Measurements from ENCODE around the gene UNC93A. TPM values are rescaled to one million over a fixed set of nuclear protein-coding genes. Genes with fewer than 3 reads are reported as not detected.
"Not testable (repeated sequence)": the region's sequence is repeated elsewhere in the genome, so short reads cannot be mapped to it uniquely, and the experiment has no call there.

Gene UNC93A
- polyA plus RNA-seq, 2 donors: 3.6 to 4.7 TPM

- H3K4me1 ChIP-seq (ENCODE audit: control insufficient read depth in 2 of 2, insufficient read depth in 2 of 2, low read length in 1 of 2): peaks cover 0 to 31% of the 10 kb centered on the region in 2 donors
- H3K27ac ChIP-seq (ENCODE audit: low read depth in 2 of 2, low read length in 1 of 2): peak overlapping the region; percentile 65 to 80
- H3K27me3 ChIP-seq (ENCODE audit: control insufficient read depth in 1 of 2, insufficient read depth in 2 of 2, low read length in 2 of 2): no peaks in the 10 kb centered on the region
- WGBS, 2 donors: 83 to 84% methylated on average over 26 of the region's 26 CpGs
- H3K36me3 ChIP-seq (ENCODE audit: control insufficient read depth in 2 of 2, insufficient read depth in 2 of 2, low read length in 1 of 2): peaks cover 0 to 2% of the 10 kb centered on the region in 2 donors
- no peak overlapping the region for H3K4me3 ChIP-seq (ENCODE audit: low read depth in 1 of 2, low read length in 2 of 2)
- no peaks in the 10 kb centered on the region for H3K9me3 ChIP-seq (ENCODE audit: control insufficient read depth in 2 of 2, insufficient read depth in 1 of 2, low read depth in 1 of 2, low read length in 1 of 2)
Measured at GRCh38 chr6:167270499-167271311, 20.4 kb upstream of the UNC93A start.

- H3K9me3 ChIP-seq (ENCODE audit: control insufficient read depth in 2 of 2, insufficient read depth in 1 of 2, low read depth in 1 of 2, low read length in 1 of 2): no peaks in the 10 kb centered on the region
- peaks cover 0 to 6% of the 10 kb centered on the region in 2 donors for H3K36me3 ChIP-seq (ENCODE audit: control insufficient read depth in 2 of 2, insufficient read depth in 2 of 2, low read length in 1 of 2)
- WGBS, 2 donors: 76 to 85% methylated on average over 6 of the region's 6 CpGs
- H3K27ac ChIP-seq (ENCODE audit: low read depth in 2 of 2, low read length in 1 of 2): peak overlapping the region in 1 of 2 donors; percentile 86
- no peak overlapping the region for H3K4me3 ChIP-seq (ENCODE audit: low read depth in 1 of 2, low read length in 2 of 2)
- H3K27me3 ChIP-seq (ENCODE audit: control insufficient read depth in 1 of 2, insufficient read depth in 2 of 2, low read length in 2 of 2): no peaks in the 10 kb centered on the region
- H3K4me1 ChIP-seq (ENCODE audit: control insufficient read depth in 2 of 2, insufficient read depth in 2 of 2, low read length in 1 of 2): peaks cover 0 to 32% of the 10 kb centered on the region in 2 donors
Measured at GRCh38 chr6:167272151-167272550, 19.0 kb upstream of the UNC93A start.

DNA sequence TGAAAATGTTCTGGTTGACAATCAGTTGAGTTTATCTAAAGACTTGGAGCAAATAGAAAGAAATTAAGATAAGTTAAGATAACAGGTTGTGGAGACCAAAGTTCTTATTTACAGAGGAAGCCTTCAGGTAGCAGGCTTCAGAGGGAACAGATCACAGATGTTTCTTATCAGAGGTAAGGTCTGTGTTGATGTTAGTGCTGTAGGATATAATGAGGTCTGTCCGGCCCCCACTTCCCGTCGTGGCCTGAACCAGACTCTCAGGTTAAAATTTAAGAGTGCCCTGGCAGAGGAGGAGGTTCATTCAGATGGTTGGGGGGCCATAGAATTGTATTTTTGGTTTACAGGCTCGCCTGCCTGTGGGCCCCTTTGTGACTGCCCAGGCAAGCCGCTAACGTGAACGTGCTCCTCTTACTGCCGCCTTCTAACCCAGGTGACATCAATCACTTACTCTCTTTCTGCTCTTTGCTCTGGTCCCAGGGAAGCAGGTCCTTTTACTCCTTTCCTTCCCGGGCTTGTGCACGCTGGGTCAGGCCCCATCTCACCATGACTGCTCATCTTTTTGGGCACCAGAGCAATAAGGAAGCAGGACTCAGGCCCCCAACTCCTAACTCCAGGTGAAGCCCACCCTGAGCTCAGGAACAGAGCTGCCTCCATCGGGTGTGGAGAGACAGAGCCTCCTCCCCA, 18.3 kb upstream of the UNC93A start:
- no peaks in the 10 kb centered on the region for H3K9me3 ChIP-seq (ENCODE audit: control insufficient read depth in 2 of 2, insufficient read depth in 1 of 2, low read depth in 1 of 2, low read length in 1 of 2)
- H3K27me3 ChIP-seq (ENCODE audit: control insufficient read depth in 1 of 2, insufficient read depth in 2 of 2, low read length in 2 of 2): no peaks in the 10 kb centered on the region
- 67 to 83% methylated on average over 11 of the region's 11 CpGs for WGBS, 2 donors
- no peak overlapping the region for H3K4me3 ChIP-seq (ENCODE audit: low read depth in 1 of 2, low read length in 2 of 2)
- no peak overlapping the region for H3K27ac ChIP-seq (ENCODE audit: low read depth in 2 of 2, low read length in 1 of 2)
- H3K36me3 ChIP-seq (ENCODE audit: control insufficient read depth in 2 of 2, insufficient read depth in 2 of 2, low read length in 1 of 2): peaks cover 0 to 6% of the 10 kb centered on the region in 2 donors
- H3K4me1 ChIP-seq (ENCODE audit: control insufficient read depth in 2 of 2, insufficient read depth in 2 of 2, low read length in 1 of 2): peaks cover 0 to 30% of the 10 kb centered on the region in 2 donors

DNA sequence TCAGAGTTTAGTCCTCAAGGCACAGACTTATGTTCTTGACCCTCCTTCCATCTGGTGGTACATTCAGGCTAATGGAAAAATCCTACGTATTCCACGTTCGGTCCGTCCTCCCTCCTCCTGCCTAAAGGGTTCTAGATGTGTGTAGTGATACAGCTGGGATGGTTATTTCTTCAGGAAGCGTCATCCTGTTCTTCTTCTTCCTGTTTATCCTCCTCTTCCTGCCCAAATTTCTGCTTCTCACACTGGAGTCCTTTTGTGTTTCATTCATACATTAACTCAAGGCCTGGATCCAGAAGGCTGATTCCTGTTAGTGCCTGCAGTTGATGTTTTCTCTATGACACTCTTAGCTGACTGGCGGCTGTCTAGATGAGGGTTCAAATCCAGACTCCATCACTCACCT, 16.8 kb upstream of the UNC93A start:
- peak overlapping the region in 1 of 2 donors; percentile 93 for H3K27ac ChIP-seq (ENCODE audit: low read depth in 2 of 2, low read length in 1 of 2)
- H3K9me3 ChIP-seq (ENCODE audit: control insufficient read depth in 2 of 2, insufficient read depth in 1 of 2, low read depth in 1 of 2, low read length in 1 of 2): no peaks in the 10 kb centered on the region
- H3K36me3 ChIP-seq (ENCODE audit: control insufficient read depth in 2 of 2, insufficient read depth in 2 of 2, low read length in 1 of 2): peaks cover 0 to 4% of the 10 kb centered on the region in 2 donors
- 89 to 90% methylated on average over 6 of the region's 6 CpGs for WGBS, 2 donors
- no peak overlapping the region for H3K4me3 ChIP-seq (ENCODE audit: low read depth in 1 of 2, low read length in 2 of 2)
- peaks cover 0 to 22% of the 10 kb centered on the region in 2 donors for H3K4me1 ChIP-seq (ENCODE audit: control insufficient read depth in 2 of 2, insufficient read depth in 2 of 2, low read length in 1 of 2)
- no peaks in the 10 kb centered on the region for H3K27me3 ChIP-seq (ENCODE audit: control insufficient read depth in 1 of 2, insufficient read depth in 2 of 2, low read length in 2 of 2)

DNA sequence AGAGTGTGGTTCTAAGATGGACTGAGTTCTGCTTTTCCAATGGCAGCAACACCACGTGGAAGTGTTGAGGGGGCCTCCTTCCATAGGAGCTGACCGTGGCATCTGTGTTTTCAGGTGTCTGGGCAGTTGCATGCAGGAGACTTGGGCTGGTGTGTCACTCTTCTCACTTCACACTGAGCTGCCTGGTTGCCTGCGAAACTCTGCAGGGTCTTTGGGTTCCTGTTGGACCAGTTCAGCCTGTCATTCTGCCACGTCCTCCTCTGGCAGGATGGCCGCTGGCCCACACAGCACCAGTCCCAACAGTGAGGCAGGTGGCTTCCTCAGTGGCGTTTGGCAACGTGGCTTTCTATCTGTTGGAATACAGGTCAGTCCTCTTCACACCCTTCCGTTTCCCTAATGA, 16.1 kb upstream of the UNC93A start:
- Histone ChIP-seq H3K27ac (ENCODE audit: low read depth in 2 of 2, low read length in 1 of 2) (peak overlapping the region; percentile 74 to 93), H3K9me3 (ENCODE audit: control insufficient read depth in 2 of 2, insufficient read depth in 1 of 2, low read depth in 1 of 2, low read length in 1 of 2) (no peaks in the 10 kb centered on the region)
- WGBS, 2 donors: 44 to 59% methylated on average over 8 of the region's 8 CpGs

GRCh38 chr6:167275436-167275835, 15.7 kb upstream of the UNC93A start:
- Histone ChIP-seq H3K4me1 (ENCODE audit: control insufficient read depth in 2 of 2, insufficient read depth in 2 of 2, low read length in 1 of 2) (peaks cover 0 to 19% of the 10 kb centered on the region in 2 donors), H3K27ac (ENCODE audit: low read depth in 2 of 2, low read length in 1 of 2) (peak overlapping the region; percentile 74 to 93), H3K9me3 (ENCODE audit: control insufficient read depth in 2 of 2, insufficient read depth in 1 of 2, low read depth in 1 of 2, low read length in 1 of 2) (no peaks in the 10 kb centered on the region), H3K36me3 (ENCODE audit: control insufficient read depth in 2 of 2, insufficient read depth in 2 of 2, low read length in 1 of 2) (peaks cover 0 to 4% of the 10 kb centered on the region in 2 donors), H3K4me3 (ENCODE audit: low read depth in 1 of 2, low read length in 2 of 2) (no peak overlapping the region), H3K27me3 (ENCODE audit: control insufficient read depth in 1 of 2, insufficient read depth in 2 of 2, low read length in 2 of 2) (no peaks in the 10 kb centered on the region)
- 45 to 68% methylated on average over 4 of the region's 4 CpGs for WGBS, 2 donors

More for the DNA sequence above, 16.1 kb upstream of the UNC93A start:
- peaks cover 0 to 4% of the 10 kb centered on the region in 2 donors for H3K36me3 ChIP-seq (ENCODE audit: control insufficient read depth in 2 of 2, insufficient read depth in 2 of 2, low read length in 1 of 2)
- H3K4me3 ChIP-seq (ENCODE audit: low read depth in 1 of 2, low read length in 2 of 2): no peak overlapping the region
- no peaks in the 10 kb centered on the region for H3K27me3 ChIP-seq (ENCODE audit: control insufficient read depth in 1 of 2, insufficient read depth in 2 of 2, low read length in 2 of 2)
- peaks cover 0 to 22% of the 10 kb centered on the region in 2 donors for H3K4me1 ChIP-seq (ENCODE audit: control insufficient read depth in 2 of 2, insufficient read depth in 2 of 2, low read length in 1 of 2)

DNA sequence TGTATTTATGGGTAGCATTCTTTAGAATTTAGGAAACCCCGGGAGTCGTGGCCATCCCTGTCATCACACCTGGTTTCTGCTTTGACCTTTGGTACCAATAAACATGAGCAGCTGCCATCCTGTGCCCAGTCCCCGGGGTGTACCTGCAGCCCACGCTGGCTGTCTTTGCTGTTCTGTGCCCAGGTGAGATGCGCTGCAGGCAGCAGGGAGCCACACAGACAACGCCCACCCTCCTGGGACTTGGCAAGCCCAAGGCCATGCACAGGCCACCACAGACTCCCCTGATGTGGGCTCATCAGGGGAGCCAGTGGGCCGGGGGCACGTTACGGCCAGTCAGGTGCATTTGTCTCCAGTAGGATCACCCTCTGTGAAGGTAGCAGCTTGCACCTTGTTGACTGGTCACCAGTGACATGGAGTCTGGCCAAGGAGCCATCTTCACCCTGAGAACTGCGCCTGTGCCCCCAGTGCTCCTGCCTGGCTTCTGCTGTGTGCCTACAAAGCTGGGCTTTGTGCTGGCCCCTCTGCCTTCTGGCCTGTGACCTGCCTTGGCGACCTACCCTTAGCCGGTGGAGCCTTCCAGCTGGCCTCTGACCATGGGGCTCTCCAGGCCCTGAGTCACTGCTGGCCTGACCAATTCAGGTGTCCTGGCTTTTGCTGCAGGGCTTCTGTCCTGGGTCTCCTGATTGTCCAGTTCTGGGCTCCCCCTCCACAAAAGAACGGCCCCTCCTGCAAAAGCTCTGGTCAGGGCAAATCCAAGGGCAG, 14.2 kb upstream of the UNC93A start:
- peaks cover 0 to 15% of the 10 kb centered on the region in 2 donors for H3K4me1 ChIP-seq (ENCODE audit: control insufficient read depth in 2 of 2, insufficient read depth in 2 of 2, low read length in 1 of 2)
- 77 to 80% methylated on average over 13 of the region's 13 CpGs for WGBS, 2 donors

DNA sequence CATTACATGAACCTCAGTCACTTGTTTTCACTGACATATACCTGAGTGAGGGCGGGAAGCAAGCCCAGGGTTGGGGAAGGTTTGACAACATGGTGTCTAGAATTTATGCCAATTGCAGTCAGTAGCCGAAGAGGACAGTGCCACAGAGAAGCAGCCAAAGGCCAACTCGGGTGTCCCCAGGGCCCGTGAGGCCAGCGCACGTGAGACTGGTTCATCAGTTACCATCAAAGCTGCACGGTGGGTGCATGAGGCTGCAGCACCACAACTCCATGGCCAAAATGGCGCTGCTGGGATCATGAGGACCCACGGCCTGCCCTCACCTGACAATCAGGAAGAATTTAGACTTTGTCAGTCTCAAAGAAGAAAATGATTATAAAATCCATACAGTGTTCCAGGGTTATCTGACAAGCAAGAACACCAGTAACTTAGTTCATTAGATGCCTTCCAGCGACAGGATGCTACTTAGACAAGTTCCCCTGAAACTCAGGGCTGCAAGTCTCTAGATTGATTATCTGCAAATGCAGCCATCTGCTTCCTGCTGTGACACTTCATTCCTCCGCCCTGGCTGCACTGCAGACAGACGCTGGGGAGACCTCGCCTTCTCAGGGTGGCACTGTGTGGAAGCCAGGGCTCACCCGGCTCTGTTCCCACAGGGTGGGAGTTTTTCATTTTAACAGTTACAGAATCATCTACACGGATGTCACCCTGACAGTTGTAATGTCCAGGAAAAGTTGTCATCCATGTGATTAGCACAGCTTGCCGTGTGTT, 12.8 kb upstream of the UNC93A start:
- H3K27me3 ChIP-seq (ENCODE audit: control insufficient read depth in 1 of 2, insufficient read depth in 2 of 2, low read length in 2 of 2); H3K36me3 ChIP-seq (ENCODE audit: control insufficient read depth in 2 of 2, insufficient read depth in 2 of 2, low read length in 1 of 2); H3K4me3 ChIP-seq (ENCODE audit: low read depth in 1 of 2, low read length in 2 of 2); H3K9me3 ChIP-seq (ENCODE audit: control insufficient read depth in 2 of 2, insufficient read depth in 1 of 2, low read depth in 1 of 2, low read length in 1 of 2); H3K27ac ChIP-seq (ENCODE audit: low read depth in 2 of 2, low read length in 1 of 2): not testable (repeated sequence)
- WGBS, 2 donors: 81 to 83% methylated on average over 13 of the region's 16 CpGs
- H3K4me1 ChIP-seq (ENCODE audit: control insufficient read depth in 2 of 2, insufficient read depth in 2 of 2, low read length in 1 of 2): peaks cover 0 to 13% of the 10 kb centered on the region in 2 donors

More for the DNA sequence above, 14.2 kb upstream of the UNC93A start:
- Histone ChIP-seq H3K27ac (ENCODE audit: low read depth in 2 of 2, low read length in 1 of 2) (no peak overlapping the region), H3K9me3 (ENCODE audit: control insufficient read depth in 2 of 2, insufficient read depth in 1 of 2, low read depth in 1 of 2, low read length in 1 of 2) (no peaks in the 10 kb centered on the region), H3K4me3 (ENCODE audit: low read depth in 1 of 2, low read length in 2 of 2) (no peak overlapping the region), H3K27me3 (ENCODE audit: control insufficient read depth in 1 of 2, insufficient read depth in 2 of 2, low read length in 2 of 2) (no peaks in the 10 kb centered on the region), H3K36me3 (ENCODE audit: control insufficient read depth in 2 of 2, insufficient read depth in 2 of 2, low read length in 1 of 2) (peaks cover 0 to 4% of the 10 kb centered on the region in 2 donors)

All from esophagus (tissue), 2 donors.